Stimulated activated naive B cell treated with anti-CD40 and anti-IgM and Interleukin-4, amounts not matched to agents 10 μg/mL and 1 μg/mL and 100 μg/mL, for 72 hours (primary cell): Measurements from ENCODE around the gene STATH.
"Not testable (repeated sequence)": the region's sequence is repeated elsewhere in the genome, so short reads cannot be mapped to it uniquely, and the experiment has no call there.

ENCODE experiments used
- ATAC-seq, 2 donors: fragments of 150-1000 bp; cut with Tn5 transposase; replicated peaks; 2 replicates each; pipeline ENCODE4 v1.10.0; 2021; ENCODE audit warnings: moderate library complexity in 1 of 2
- DNase-seq: peaks from one replicate; pipeline ENCODE4 v3.0.0; 2021
- H3K27ac Mint-ChIP-seq: one replicate; pipeline ENCODE4 v1.8.0; 2022; ENCODE audit warnings: mild to moderate bottlenecking, mixed read lengths
- H3K27me3 Mint-ChIP-seq, 2 donors: one replicate each; pipeline ENCODE4 v1.8.0; 2022; ENCODE audit warnings: mixed read lengths in 2 of 2
- H3K36me3 Mint-ChIP-seq, 2 donors: one replicate each; pipeline ENCODE4 v1.8.0; 2022; ENCODE audit warnings: mixed read lengths in 2 of 2, mild to moderate bottlenecking in 1 of 2
- H3K4me1 Mint-ChIP-seq, 2 donors: one replicate each; pipeline ENCODE4 v1.8.0; 2022; ENCODE audit warnings: mixed read lengths in 2 of 2, mild to moderate bottlenecking in 1 of 2
- H3K4me3 Mint-ChIP-seq, 2 donors: one replicate each; pipeline ENCODE4 v1.8.0; 2022; ENCODE audit warnings: mild to moderate bottlenecking in 2 of 2, mixed read lengths in 2 of 2, moderate library complexity in 1 of 2
- H3K9me3 Mint-ChIP-seq, 2 donors: one replicate each; pipeline ENCODE4 v1.8.0; 2022; ENCODE audit warnings: mixed read lengths in 2 of 2, mild to moderate bottlenecking in 1 of 2

Gene STATH

DNA sequence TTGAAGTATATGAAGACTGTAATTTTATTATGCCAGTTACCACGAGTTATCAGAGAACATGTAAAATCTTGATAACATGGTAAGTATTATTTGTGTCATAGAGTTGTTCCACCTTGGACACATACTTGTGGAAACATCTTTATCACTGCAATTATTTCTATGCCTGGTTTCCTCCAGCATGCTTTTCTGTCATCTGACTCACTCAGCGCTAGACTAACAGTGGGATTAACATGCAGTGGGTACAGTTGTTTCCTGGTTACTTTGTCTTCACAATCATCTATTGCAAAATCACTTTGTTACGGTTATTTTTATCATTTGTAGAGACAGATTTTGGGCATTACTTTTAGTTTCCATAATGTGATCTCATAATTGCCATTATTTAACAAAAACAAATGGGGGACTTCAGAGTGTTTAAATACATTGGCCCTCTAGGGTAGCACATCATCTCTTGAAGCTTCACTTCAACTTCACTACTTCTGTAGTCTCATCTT, at the start of gene STATH:
Gene STATH, plus strand, starts transcription at position 441 of the 491 bp plus-strand sequence. CDS start 2,472 bp downstream, outside the sequence.
- Mint-ChIP-seq H3K36me3 (no peaks in the 10 kb centered on the region), H3K4me3 (no peak within 1 kb of the TSS), H3K27ac (no peak within 1 kb of the TSS), H3K9me3 (no peaks in the 10 kb centered on the region), H3K4me1 (no peaks in the 10 kb centered on the region), H3K27me3 (no peaks in the 10 kb centered on the region)
- ATAC-seq (no peak), DNase-seq (no peak)

DNA sequence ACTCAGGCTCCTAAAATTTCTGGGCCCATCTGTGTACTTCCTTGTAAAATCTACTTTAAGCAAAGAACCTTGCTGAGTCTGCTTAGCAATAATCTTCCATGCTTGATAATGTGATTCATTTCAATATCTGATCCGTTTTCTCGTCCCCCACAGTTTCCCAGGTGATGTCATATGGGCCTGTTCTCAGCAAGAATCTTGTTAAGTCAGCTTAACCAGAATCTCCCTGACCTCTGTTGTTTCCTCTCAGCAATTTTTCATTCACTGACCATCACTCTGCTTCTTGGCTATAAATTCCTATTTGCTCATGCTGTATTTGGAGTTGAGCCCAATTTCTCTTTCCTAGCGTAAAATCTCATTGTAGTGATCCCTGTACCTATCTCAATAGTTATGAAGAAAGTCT, 44.2 kb upstream of the STATH start:
- H3K4me3 Mint-ChIP-seq = no peak overlapping the region
- ATAC-seq (no peak), DNase-seq (no peak)
- H3K27ac Mint-ChIP-seq = no peak overlapping the region
- H3K27me3 Mint-ChIP-seq = no peaks in the 10 kb centered on the region
- no peaks in the 10 kb centered on the region for H3K4me1 Mint-ChIP-seq
- H3K9me3 Mint-ChIP-seq = peaks cover 0 to 5% of the 10 kb centered on the region in 2 donors
- no peaks in the 10 kb centered on the region for H3K36me3 Mint-ChIP-seq

- Mint-ChIP-seq H3K9me3 (no peaks in the 10 kb centered on the region), H3K27ac (no peak overlapping the region), H3K4me1 (no peaks in the 10 kb centered on the region), H3K36me3 (no peaks in the 10 kb centered on the region), H3K27me3 (no peaks in the 10 kb centered on the region), H3K4me3 (no peak overlapping the region)
- ATAC-seq (no peak), DNase-seq (no peak)
Observed at GRCh38 chr4:69957209-69957608, 38.6 kb upstream of the STATH start.

DNA sequence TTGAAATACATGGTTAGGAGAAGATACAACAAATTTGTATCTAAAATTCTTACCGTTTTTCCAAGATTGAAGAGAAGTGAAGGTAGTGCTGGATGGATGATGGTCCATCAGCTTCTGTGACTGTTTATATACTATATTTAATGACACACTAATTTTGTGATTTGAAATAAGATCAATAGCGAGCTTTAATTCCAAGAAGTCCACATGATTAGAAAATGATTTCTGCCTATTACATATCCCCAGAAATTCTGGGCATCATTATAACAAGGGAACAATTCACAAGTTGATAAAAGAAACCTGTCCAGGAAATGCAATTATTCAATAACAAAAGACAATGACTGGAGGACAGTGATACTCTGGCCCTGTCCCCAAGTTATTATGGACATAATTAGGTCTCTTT, 30.1 kb upstream of the STATH start, which contains the start of gene CSN2:
Gene CSN2, minus strand, starts transcription at position 101 of the 400 bp plus-strand sequence. CDS start 4,733 bp downstream, outside the sequence.
- Mint-ChIP-seq H3K4me1 (no peaks in the 10 kb centered on the region), H3K27me3 (no peaks in the 10 kb centered on the region), H3K4me3 (no peak within 1 kb of the TSS), H3K36me3 (no peaks in the 10 kb centered on the region), H3K9me3 (no peaks in the 10 kb centered on the region), H3K27ac (no peak within 1 kb of the TSS)
- ATAC-seq = no peak
- no peak for DNase-seq

DNA sequence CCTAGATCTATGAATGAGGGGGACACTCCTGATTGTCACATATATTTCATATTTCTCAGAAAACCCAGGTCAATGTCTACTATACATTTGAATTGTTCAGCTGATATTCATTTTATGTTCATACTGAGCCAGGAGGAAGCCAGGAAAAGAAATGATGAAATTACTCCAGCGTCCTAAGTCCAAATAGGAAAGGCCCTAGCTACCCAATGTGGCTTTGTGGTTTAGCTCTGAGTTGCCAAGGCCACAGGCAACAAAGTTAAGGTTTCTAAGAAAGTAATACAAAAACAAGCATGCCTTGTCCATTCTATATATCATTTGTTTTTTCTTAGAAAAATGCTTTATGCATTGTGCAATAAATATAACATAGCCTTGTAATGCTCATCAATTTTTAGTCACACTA, 25.7 kb upstream of the STATH start:
- Mint-ChIP-seq H3K4me1 (no peaks in the 10 kb centered on the region), H3K27ac (no peak overlapping the region), H3K9me3 (no peaks in the 10 kb centered on the region), H3K36me3 (no peaks in the 10 kb centered on the region), H3K27me3 (no peaks in the 10 kb centered on the region), H3K4me3 (no peak overlapping the region)
- no peak for ATAC-seq
- no peak for DNase-seq

DNA sequence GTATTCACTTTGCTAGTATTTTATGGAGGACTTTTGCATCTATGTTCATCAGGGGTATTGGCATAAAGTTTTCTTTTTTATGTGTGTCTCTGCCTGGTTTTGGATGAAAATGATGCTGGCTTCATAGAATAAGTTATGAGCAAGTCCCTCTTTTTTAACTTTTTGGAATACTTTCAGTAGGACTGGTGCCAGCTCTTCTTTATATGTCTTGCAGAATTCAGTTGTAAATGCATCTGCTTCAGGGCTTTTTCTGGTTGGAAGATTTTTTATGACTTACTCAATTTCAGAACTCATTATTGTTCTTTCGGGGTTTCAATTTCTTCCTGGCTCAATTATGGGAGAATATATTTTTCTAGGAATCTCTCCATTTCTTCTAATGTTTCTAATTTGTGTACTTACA, 21.1 kb upstream of the STATH start:
- Mint-ChIP-seq H3K36me3 (no peaks in the 10 kb centered on the region), H3K9me3 (peaks cover 0 to 2% of the 10 kb centered on the region in 2 donors), H3K4me3 (no peak overlapping the region), H3K27me3 (no peaks in the 10 kb centered on the region), H3K27ac (no peak overlapping the region), H3K4me1 (no peaks in the 10 kb centered on the region)
- DNase-seq (no peak), ATAC-seq (no peak)

DNA sequence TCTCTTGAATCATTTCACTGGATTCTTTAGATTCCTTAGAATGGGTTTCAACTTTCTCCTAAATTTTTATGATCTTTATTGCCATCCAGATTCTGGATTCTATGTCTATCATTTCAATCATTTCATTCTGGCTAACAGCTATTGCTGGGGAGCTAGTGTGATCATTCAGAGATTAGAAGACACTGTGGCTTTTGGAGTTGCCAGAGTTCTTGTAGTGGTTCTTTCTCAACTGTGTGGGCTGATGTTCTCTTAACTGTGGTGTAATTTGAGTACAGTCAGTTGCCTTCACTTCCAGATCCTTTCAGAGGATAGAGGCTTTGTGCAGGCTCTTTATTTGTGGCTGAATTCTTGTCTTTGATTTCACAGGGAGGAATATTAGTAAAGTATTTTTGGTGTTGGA, 18.2 kb upstream of the STATH start:
- Mint-ChIP-seq H3K9me3 (peaks cover 0 to 2% of the 10 kb centered on the region in 2 donors), H3K4me3 (no peak overlapping the region)

DNA sequence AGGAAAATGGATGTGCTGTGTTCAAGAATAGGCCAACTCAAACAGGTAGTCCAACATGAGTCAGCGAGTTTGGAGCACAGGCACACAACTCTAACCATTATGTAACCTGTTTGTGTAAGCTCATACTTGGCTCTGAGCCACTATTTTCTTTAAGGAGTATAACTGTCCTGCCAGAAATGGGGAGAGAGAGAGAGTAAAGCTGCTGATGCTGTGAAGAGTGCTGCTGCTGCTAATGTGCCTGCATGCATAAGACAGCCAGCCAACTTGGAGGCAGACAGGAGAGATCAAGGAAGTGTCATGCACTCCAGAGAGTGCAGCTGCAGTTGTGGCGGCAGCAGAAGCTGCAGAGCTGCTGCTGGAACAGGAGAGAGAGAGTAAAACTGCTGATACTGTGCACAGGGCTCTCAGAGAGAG, 11.7 kb upstream of the STATH start:
- Mint-ChIP-seq H3K9me3 (no peaks in the 10 kb centered on the region), H3K27ac (no peak overlapping the region), H3K27me3 (no peaks in the 10 kb centered on the region), H3K4me3 (no peak overlapping the region), H3K36me3 (no peaks in the 10 kb centered on the region), H3K4me1 (no peaks in the 10 kb centered on the region)
- DNase-seq = no peak
- peak; percentile 12 for ATAC-seq

More for the DNA sequence above, 18.2 kb upstream of the STATH start:
- Mint-ChIP-seq H3K4me1 (no peaks in the 10 kb centered on the region), H3K27me3 (no peaks in the 10 kb centered on the region), H3K27ac (no peak overlapping the region), H3K36me3 (no peaks in the 10 kb centered on the region)
- ATAC-seq = no peak
- DNase-seq = no peak

GRCh38 chr4:69986663-69987062, 9.1 kb upstream of the STATH start:
- Mint-ChIP-seq H3K36me3 (no peaks in the 10 kb centered on the region), H3K27me3 (no peaks in the 10 kb centered on the region), H3K4me1 (no peaks in the 10 kb centered on the region), H3K4me3 (no peak overlapping the region), H3K9me3 (no peaks in the 10 kb centered on the region), H3K27ac (no peak overlapping the region)
- no peak for ATAC-seq
- DNase-seq = no peak

GRCh38 chr4:69991016-69991415, 4.8 kb upstream of the STATH start:
- Mint-ChIP-seq H3K9me3 (no peaks in the 10 kb centered on the region), H3K27me3 (no peaks in the 10 kb centered on the region), H3K36me3 (no peaks in the 10 kb centered on the region), H3K4me1 (no peaks in the 10 kb centered on the region), H3K27ac (no peak overlapping the region), H3K4me3 (no peak overlapping the region)
- ATAC-seq (peak in 1 of 2 donors; percentile 19), DNase-seq (no peak)

DNA sequence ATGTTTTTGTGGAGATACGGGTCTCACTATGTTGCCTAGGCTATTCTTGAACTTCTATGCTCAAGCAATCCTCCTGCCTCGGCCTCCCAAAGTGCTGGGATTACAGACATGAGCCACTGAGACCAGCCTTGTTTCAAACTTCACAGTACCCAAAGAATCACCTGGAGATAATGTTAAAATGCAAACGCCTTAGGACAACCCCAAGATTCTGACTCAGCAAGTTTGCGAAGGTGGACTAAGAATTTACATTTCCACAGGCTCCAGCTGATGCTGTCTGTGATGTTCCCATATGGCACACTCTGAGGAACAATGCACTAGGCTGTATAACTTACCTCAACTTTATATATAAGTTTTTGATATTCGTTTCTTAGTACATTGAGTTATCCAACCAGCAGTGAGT, 984 bp upstream of the STATH start:
- H3K27ac Mint-ChIP-seq = no peak overlapping the region
- no peaks in the 10 kb centered on the region for H3K9me3 Mint-ChIP-seq
- no peaks in the 10 kb centered on the region for H3K4me1 Mint-ChIP-seq
- H3K27me3 Mint-ChIP-seq = no peaks in the 10 kb centered on the region
- ATAC-seq = no peak
- DNase-seq = no peak
- H3K4me3 Mint-ChIP-seq = no peak overlapping the region
- no peaks in the 10 kb centered on the region for H3K36me3 Mint-ChIP-seq

DNA sequence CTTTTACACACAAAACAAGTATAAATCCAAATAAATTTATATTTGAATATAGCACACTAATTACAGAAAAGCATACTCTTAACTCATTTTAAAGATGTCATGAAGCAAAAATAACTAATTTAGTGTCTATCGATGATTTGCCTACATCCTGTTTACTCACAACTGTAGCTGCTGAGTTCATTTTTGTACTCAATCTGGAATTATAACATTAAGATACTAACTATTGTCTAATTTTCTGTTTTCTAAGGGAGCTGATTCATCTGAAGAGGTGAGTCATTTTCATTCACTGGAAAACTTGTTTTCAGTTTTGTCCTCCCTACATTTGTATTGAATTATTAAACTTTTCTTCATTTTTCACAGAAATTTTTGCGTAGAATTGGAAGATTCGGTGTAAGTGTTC, 3.7 kb downstream of the STATH start:
- Mint-ChIP-seq H3K9me3 (no peaks in the 10 kb centered on the region), H3K36me3 (no peaks in the 10 kb centered on the region), H3K27me3 (no peaks in the 10 kb centered on the region), H3K4me1 (no peaks in the 10 kb centered on the region), H3K4me3 (no peak overlapping the region), H3K27ac (no peak overlapping the region)
- DNase-seq = no peak
- ATAC-seq = no peak

DNA sequence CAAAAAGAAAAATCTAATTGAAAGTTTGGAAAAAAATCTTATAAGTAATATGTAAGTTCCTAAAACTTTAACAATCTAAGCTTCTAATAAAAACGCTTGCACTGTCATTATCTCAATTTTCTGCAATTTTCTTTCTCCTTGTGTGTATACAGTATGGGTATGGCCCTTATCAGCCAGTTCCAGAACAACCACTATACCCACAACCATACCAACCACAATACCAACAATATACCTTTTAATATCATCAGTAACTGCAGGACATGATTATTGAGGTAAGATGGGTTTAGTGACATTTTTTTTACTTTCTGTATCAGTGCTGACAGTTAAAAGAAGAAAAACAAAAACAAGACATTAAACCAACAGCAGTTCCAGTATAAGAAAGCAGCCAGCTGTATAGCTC, 4.9 kb downstream of the STATH start:
- H3K9me3 Mint-ChIP-seq = no peaks in the 10 kb centered on the region
- no peaks in the 10 kb centered on the region for H3K27me3 Mint-ChIP-seq
- ATAC-seq = no peak
- no peak overlapping the region for H3K27ac Mint-ChIP-seq
- no peak for DNase-seq
- H3K4me3 Mint-ChIP-seq = no peak overlapping the region
- no peaks in the 10 kb centered on the region for H3K4me1 Mint-ChIP-seq
- H3K36me3 Mint-ChIP-seq = no peaks in the 10 kb centered on the region

- no peaks in the 10 kb centered on the region for H3K9me3 Mint-ChIP-seq
- no peaks in the 10 kb centered on the region for H3K36me3 Mint-ChIP-seq
- no peaks in the 10 kb centered on the region for H3K27me3 Mint-ChIP-seq
- ATAC-seq (no peak), DNase-seq (no peak)
- H3K4me1 Mint-ChIP-seq = no peaks in the 10 kb centered on the region
- H3K4me3 Mint-ChIP-seq = no peak overlapping the region
- no peak overlapping the region for H3K27ac Mint-ChIP-seq
Observed at GRCh38 chr4:70002507-70002906, 6.7 kb downstream of the STATH start.

GRCh38 chr4:70008771-70009170, 13.0 kb downstream of the STATH start:
- Mint-ChIP-seq H3K27me3 (no peaks in the 10 kb centered on the region), H3K9me3 (peaks cover 5% of the 10 kb centered on the region in 2 donors), H3K4me3 (no peak overlapping the region), H3K36me3 (no peaks in the 10 kb centered on the region), H3K27ac (no peak overlapping the region), H3K4me1 (no peaks in the 10 kb centered on the region)
- no peak for ATAC-seq
- no peak for DNase-seq

DNA sequence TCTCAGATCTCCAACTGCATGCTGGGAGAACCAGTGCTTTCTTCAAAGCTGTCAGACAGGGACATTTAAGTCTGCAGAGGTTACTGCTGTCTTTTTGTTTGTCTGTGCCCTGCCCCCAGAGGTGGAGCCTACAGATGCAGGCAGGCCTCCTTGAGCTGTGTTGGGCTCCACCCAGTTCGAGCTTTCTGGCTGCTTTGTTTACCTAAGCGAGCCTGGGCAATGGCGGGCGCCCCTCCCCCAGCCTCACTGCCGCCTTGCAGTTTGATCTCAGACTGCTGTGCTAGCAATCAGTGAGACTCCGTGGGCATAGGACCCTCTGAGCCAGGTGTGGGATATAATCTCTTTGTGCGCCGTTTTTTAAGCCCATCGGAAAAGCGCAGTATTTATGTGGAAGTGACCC, 23.2 kb downstream of the STATH start:
- H3K36me3 Mint-ChIP-seq, ATAC-seq, H3K27me3 Mint-ChIP-seq: not testable (repeated sequence)

More for the DNA sequence above, 23.2 kb downstream of the STATH start:
- not testable (repeated sequence) for DNase-seq, H3K9me3 Mint-ChIP-seq, H3K4me3 Mint-ChIP-seq, H3K4me1 Mint-ChIP-seq, H3K27ac Mint-ChIP-seq
